BJ (cell line): ENCODE data around the gene CBFA2T2. TPM values are rescaled to one million over a fixed set of nuclear protein-coding genes. Genes with fewer than 3 reads are reported as not detected.

Experiments
- CTCF ChIA-PET: fragments of 350-600 bp; formaldehyde crosslinking; extraction: SDS; loops from one replicate; lab custom pipeline; 2021; ENCODE audit warnings: antibody characterized with exemption, inconsistent platforms; lab: Yijun Ruan, JAX
- POLR2A ChIA-PET: fragments of 300-600 bp; sonication (Branson Sonifier 250); formaldehyde crosslinking; extraction: SDS; loops from one replicate; lab custom pipeline; 2021; ENCODE audit warnings: antibody characterized with exemption; lab: Charles Lee
- DNase-seq: peaks from one replicate; pipeline ENCODE4 v3.0.0-alpha.2; 2011; ENCODE audit warnings: low read depth
- H3K27me3 ChIP-seq: 2 replicates; pipeline ENCODE4 v1.6.0; 2011; ENCODE audit warnings: low read length; ENCODE audit not compliant: control insufficient read depth, insufficient read depth
- H3K36me3 ChIP-seq: 2 replicates; pipeline ENCODE4 v1.5.1; 2011; ENCODE audit warnings: low read length; ENCODE audit not compliant: control insufficient read depth, insufficient read depth
- H3K4me3 ChIP-seq: 2 replicates; pipeline ENCODE4 v1.5.1; 2011; ENCODE audit warnings: low read depth, mild to moderate bottlenecking, control low read depth, low read length
- polyA plus RNA-seq: library from polyadenylated mRNA; depleted of rRNA; stranded (reverse); fragments of >200 nt; gene quantifications from 2 replicates; pipeline ENCODE4 v1.2.3, GENCODE V29; 2011
- TF ChIP-seq, protein P1 (sequence below): IDR thresholded peaks from 2 replicates; pipeline ENCODE4 v1.5.1; 2011; ENCODE audit warnings: low read depth, mild to moderate bottlenecking, control low read depth, inconsistent platforms, low read length, moderate library complexity; ENCODE audit not compliant: insufficient read depth

CBFA2T2 gene
- polyA plus RNA-seq, 1 experiment = 7.6 TPM

DNA sequence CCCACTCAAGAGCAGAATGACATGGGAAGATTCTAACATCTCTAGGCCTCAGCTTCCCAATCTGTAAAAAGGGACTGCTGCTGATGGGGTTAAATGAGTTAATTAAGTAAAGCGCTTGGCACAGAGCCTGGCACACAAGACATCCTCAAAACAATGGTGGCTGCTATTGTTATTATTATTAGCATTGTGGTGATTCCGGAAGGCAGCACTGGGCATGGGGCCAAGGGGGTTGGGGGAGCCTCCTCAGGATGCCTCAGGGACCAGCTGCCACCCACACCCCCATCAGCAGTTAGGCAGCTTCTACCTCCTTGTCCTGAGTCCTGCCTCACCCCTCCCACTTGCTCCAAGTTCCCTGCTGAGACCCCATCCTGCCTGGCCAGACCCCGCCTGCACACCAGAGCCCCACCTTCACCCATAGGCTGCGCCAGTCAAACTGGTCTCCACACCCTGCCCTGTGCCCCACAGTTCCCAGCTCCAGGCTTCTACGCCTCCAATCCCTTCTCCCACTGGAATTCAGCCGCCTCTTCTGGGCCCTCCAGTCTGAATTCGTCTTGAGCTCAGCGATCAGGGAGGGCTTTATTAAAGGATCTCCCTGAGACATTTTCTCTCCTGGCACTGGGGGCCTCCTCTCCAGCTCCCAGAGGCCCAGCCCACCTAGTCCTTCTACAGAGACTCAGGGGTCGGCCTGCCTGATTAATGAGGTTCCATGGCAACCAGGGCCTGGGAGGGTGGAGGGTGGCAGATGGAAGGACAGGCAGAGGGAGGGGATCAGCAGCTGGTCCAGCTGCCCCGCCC, 194.8 kb downstream of the CBFA2T2 start:
- H3K4me3 ChIP-seq = peak overlapping the region; percentile 35

DNA sequence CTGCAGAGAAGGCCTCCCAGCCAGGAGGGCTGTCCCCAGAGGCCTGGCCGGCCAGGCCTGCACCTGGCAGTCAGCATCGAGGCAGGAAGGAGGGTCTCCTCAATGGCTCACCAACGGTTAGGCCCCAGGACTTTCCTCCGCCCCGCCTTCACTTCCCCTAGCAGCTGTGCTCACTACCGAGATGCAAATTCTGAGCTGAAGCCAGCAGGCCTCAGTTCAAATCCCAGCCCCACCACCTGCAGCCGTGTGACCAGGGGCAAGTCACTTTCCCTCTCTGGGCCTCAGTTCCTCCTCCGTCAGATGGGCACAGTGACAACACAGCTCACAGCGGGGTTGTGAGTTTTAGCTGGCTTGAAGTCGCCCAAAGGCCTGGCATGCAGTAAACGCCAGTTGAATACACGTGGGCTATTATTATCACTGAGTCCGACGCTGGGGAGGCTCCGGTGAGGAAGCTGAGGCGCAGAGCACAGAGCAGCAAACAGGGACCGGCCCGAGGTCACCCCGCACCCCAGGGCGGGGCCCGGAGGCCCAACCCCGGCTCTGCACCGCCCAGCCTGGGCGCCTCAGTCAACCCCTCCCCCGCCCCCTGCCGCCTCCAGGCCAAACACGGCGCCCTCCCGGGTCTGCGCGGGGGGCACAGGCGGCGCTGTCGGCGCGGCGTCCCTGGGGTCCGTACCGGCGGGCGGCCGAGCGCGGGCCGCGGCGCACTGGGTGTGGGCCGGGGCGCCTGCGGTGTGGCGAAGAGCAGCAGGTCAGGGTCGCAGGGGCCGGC, 195.6 kb downstream of the CBFA2T2 start:
- TF ChIP-seq, protein P1, sequence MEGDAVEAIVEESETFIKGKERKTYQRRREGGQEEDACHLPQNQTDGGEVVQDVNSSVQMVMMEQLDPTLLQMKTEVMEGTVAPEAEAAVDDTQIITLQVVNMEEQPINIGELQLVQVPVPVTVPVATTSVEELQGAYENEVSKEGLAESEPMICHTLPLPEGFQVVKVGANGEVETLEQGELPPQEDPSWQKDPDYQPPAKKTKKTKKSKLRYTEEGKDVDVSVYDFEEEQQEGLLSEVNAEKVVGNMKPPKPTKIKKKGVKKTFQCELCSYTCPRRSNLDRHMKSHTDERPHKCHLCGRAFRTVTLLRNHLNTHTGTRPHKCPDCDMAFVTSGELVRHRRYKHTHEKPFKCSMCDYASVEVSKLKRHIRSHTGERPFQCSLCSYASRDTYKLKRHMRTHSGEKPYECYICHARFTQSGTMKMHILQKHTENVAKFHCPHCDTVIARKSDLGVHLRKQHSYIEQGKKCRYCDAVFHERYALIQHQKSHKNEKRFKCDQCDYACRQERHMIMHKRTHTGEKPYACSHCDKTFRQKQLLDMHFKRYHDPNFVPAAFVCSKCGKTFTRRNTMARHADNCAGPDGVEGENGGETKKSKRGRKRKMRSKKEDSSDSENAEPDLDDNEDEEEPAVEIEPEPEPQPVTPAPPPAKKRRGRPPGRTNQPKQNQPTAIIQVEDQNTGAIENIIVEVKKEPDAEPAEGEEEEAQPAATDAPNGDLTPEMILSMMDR = no peak
- H3K36me3 ChIP-seq = no peaks in the 10 kb centered on the region
- no peaks in the 10 kb centered on the region for H3K27me3 ChIP-seq
- CTCF ChIA-PET = interaction anchor here (0.8 to 1.5 kb wide), 2 partner anchors 10 to 17 kb away, joined by 3 to 4 read pairs; no protein-coding TSS in a partner anchor
- no peak for DNase-seq
- peak overlapping the region; percentile 35 for H3K4me3 ChIP-seq
- POLR2A ChIA-PET = interaction anchor here (0.6 to 0.9 kb wide), 2 partner anchors 11 to 21 kb away, joined by 4 to 5 read pairs; no protein-coding TSS in a partner anchor

More for the DNA sequence above, 194.8 kb downstream of the CBFA2T2 start:
- POLR2A ChIA-PET = interaction anchor here (0.9 kb wide), 1 partner anchor 20 kb away, joined by 5 read pairs; no protein-coding TSS in a partner anchor
- TF ChIP-seq, protein P1 = no peak
- CTCF ChIA-PET = interaction anchor here (0.8 to 1.5 kb wide), 3 partner anchors 10 to 17 kb away, joined by 3 to 4 read pairs (median 3); no protein-coding TSS in a partner anchor
- DNase-seq = no peak
- H3K27me3 ChIP-seq = no peaks in the 10 kb centered on the region
- no peaks in the 10 kb centered on the region for H3K36me3 ChIP-seq

DNA sequence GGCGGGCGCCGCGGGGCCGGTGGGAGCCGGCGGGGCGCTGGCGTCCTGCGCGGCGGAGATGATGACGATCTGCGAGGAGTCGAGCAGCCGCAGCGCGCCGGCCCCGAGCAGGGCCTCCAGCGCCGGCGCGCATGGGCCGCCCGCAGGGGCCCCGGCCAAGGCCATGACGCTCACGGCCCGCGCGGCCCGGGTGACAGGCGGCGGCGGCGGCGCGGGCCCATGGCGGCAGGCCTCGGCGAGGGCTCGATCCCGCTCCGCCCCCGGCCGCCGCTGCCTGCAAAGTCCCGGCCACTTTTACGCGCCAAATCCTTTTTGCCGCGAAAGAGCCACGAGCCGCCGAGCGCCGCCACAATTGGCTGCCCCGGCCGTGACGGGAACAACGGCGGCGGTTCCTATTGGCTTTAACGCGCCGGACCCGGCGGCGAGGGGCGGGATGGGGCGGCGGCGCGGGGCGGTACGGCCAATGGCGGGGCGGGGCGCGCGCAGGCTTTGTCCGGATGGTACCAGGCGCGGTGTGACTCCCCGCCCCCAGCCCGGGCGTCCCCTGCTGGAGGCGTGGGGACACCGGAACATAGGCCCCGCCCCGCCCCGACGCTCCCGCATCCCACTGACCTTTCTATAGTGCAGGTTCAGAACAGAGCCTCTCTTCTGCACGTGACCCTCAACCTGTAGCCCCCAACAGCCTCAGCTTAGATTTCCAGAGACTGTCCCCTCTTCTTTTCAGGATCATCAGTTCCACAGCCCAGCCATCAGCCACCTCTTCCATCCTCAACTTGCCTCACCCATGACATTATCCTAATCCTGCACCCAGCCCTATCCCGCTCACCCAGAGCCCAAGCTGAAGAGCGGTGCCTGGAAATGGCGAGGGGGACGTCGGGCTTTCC, 196.4 kb downstream of the CBFA2T2 start, which contains the start of gene E2F1:
E2F1 (minus strand) TSS at position 286 of the 884 bp plus-strand sequence; CDS start at position 165, 121 bp downstream.
- ChIA-PET CTCF (interaction anchor here (0.5 kb wide), 1 partner anchor 122 kb away, joined by 3 read pairs; no protein-coding TSS in a partner anchor), POLR2A (no interaction called here)
- TF ChIP-seq, protein P1 = peak; percentile 40
- Histone ChIP-seq H3K4me3 (peak within 1 kb of the TSS; percentile 35), H3K27me3 (no peaks in the 10 kb centered on the region), H3K36me3 (no peaks in the 10 kb centered on the region)
- peak; percentile 52 for DNase-seq

DNA sequence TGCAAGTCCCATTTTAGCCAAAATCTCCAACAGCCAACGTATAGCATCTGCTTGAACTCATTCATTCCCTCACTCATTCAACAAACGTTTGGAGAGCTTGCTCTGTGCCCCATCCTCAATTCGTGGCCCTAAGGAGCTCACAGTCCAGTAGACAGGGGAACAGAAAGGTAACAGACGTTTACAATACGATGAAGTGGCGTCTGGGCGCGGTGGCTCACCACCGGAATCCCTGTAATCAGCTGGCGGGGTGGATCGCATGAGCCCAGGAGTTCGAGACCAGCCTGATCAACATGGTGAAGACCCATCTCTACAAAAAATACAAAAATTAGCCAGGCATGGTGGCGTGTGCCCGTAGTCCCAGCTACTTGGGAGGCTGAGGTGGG, 197.1 kb downstream of the CBFA2T2 start:
- Histone ChIP-seq H3K4me3 (no peak overlapping the region), H3K36me3 (no peaks in the 10 kb centered on the region), H3K27me3 (no peaks in the 10 kb centered on the region)
- TF ChIP-seq, protein P1 = no peak
- CTCF ChIA-PET = interaction anchor here (0.5 to 1.0 kb wide), 2 partner anchors 9 to 121 kb away, joined by 3 read pairs; no protein-coding TSS in a partner anchor
- POLR2A ChIA-PET = no interaction called here
- no peak for DNase-seq
